ENCODE measurements around the gene PLVAP.

PLVAP gene

GRCh38 chr19:17321655-17322489, 55.3 kb downstream of the PLVAP start:
- no peak for DNase-seq (ENCODE audit: low spot score)

- no peak for DNase-seq (ENCODE audit: low spot score)
These were observed 56.7 kb downstream of the PLVAP start for GRCh38 chr19:17320435-17320834.

- DNase-seq (ENCODE audit: low spot score), result no peak
These were observed 57.5 kb downstream of the PLVAP start for GRCh38 chr19:17319473-17320238.

GRCh38 chr19:17318966-17319365, 58.2 kb downstream of the PLVAP start:
- DNase-seq (ENCODE audit: low spot score), result no peak

GRCh38 chr19:17314007-17314593, 63.0 kb downstream of the PLVAP start:
- peak; percentile 51 for DNase-seq (ENCODE audit: low spot score)

- DNase-seq (ENCODE audit: low spot score), result no peak
These were observed 64.7 kb downstream of the PLVAP start for GRCh38 chr19:17312189-17313113.

- DNase-seq (ENCODE audit: low spot score), result no peak
These were observed 65.5 kb downstream of the PLVAP start for GRCh38 chr19:17311455-17312188.

GRCh38 chr19:17309965-17310461, 67.1 kb downstream of the PLVAP start:
- peak; percentile 30 for DNase-seq (ENCODE audit: low spot score)

GRCh38 chr19:17309198-17309964, 67.8 kb downstream of the PLVAP start, which contains the start of gene DDA1:
Gene DDA1 (plus strand): TSS chr19:17309563. CDS start chr19:17309655, 92 bp downstream.
- peak; percentile 100 for DNase-seq (ENCODE audit: low spot score)

- DNase-seq (ENCODE audit: low spot score), result no peak
These were observed 69.2 kb downstream of the PLVAP start for GRCh38 chr19:17307876-17308377.

- no peak for DNase-seq (ENCODE audit: low spot score)
These were observed 70.8 kb downstream of the PLVAP start for GRCh38 chr19:17306285-17306714.

GRCh38 chr19:17305517-17306284, 71.4 kb downstream of the PLVAP start, which contains the start of gene MRPL34:
Gene MRPL34 (plus strand): TSS chr19:17305872. CDS start chr19:17305893, 21 bp downstream.
- peak; percentile 99 for DNase-seq (ENCODE audit: low spot score)

GRCh38 chr19:17305216-17305516, 72.0 kb downstream of the PLVAP start:
- DNase-seq (ENCODE audit: low spot score), result no peak

- no peak for DNase-seq (ENCODE audit: low spot score)
These were observed 72.5 kb downstream of the PLVAP start for GRCh38 chr19:17304386-17305215.

GRCh38 chr19:17303940-17304267, 73.2 kb downstream of the PLVAP start:
- DNase-seq (ENCODE audit: low spot score), result no peak

- DNase-seq (ENCODE audit: low spot score), result peak; percentile 92
These were observed 73.8 kb downstream of the PLVAP start, which contains the start of gene ABHD8 for GRCh38 chr19:17303167-17303939. Gene ABHD8 (minus strand): TSS chr19:17303425. CDS start chr19:17301616, 1,809 bp downstream.
